Neural progenitor cell (in vitro differentiated cells): Measurements from ENCODE around the gene THBS1. TPM values are rescaled to one million over a fixed set of nuclear protein-coding genes. Genes with fewer than 3 reads are reported as not detected.

Experiments
- DNase-seq: peaks from one replicate; pipeline ENCODE4 v3.0.0-alpha.2; 2016; ENCODE audit warnings: low spot score
- H2AFZ ChIP-seq: fragments of 200-600 bp; sonication (generic); replicated peaks from 2 replicates; pipeline ENCODE4 v1.6.1; 2016; ENCODE audit warnings: antibody characterized with exemption
- H3F3A ChIP-seq: fragments of 200-600 bp; sonication (generic); 2 replicates; pipeline ENCODE4 v1.6.1; 2016; ENCODE audit warnings: antibody characterized with exemption, low read depth
- H3K27ac ChIP-seq: fragments of 200-600 bp; sonication (generic); 2 replicates; pipeline ENCODE4 v1.5.1; 2016; ENCODE audit warnings: mild to moderate bottlenecking
- H3K27me3 ChIP-seq: fragments of 200-600 bp; sonication (generic); 2 replicates; pipeline ENCODE4 v1.6.1; 2016; ENCODE audit warnings: mild to moderate bottlenecking, moderate library complexity
- H3K36me3 ChIP-seq: fragments of 200-600 bp; sonication (generic); 2 replicates; pipeline ENCODE4 v1.5.1; 2016
- H3K4me1 ChIP-seq: fragments of 200-600 bp; sonication (generic); 2 replicates; pipeline ENCODE4 v1.6.1; 2016; ENCODE audit warnings: mixed run types
- H3K4me2 ChIP-seq: fragments of 200-600 bp; sonication (generic); 2 replicates; pipeline ENCODE4 v1.6.1; 2016
- H3K4me3 ChIP-seq: fragments of 200-600 bp; sonication (generic); 2 replicates; pipeline ENCODE4 v1.5.1; 2016
- H3K79me2 ChIP-seq: fragments of 200-600 bp; sonication (generic); 2 replicates; pipeline ENCODE4 v1.6.1; 2016; ENCODE audit warnings: low read depth
- H3K9ac ChIP-seq: fragments of 200-600 bp; sonication (generic); 2 replicates; pipeline ENCODE4 v1.6.1; 2016
- H3K9me3 ChIP-seq: fragments of 200-600 bp; sonication (generic); 2 replicates; pipeline ENCODE4 v1.5.1; 2016; ENCODE audit warnings: low read depth
- H4K20me1 ChIP-seq: fragments of 200-600 bp; sonication (generic); 2 replicates; pipeline ENCODE4 v1.6.1; 2016; ENCODE audit warnings: low read depth
- H3K27ac Mint-ChIP-seq: 3 replicates; pipeline ENCODE4 v1.8.0; 2021; ENCODE audit warnings: mixed read lengths
- H3K27me3 Mint-ChIP-seq: 2 replicates; pipeline ENCODE4 v1.8.0; 2022; ENCODE audit warnings: low read depth, mild to moderate bottlenecking, inconsistent platforms, moderate library complexity, mixed read lengths; ENCODE audit not compliant: insufficient read depth
- H3K36me3 Mint-ChIP-seq: 3 replicates; pipeline ENCODE4 v1.8.0; 2021; ENCODE audit warnings: mixed read lengths
- H3K4me1 Mint-ChIP-seq: 3 replicates; pipeline ENCODE4 v1.8.0; 2021; ENCODE audit warnings: mixed read lengths
- H3K4me3 Mint-ChIP-seq: 3 replicates; pipeline ENCODE4 v1.8.0; 2021; ENCODE audit warnings: mild to moderate bottlenecking, moderate library complexity, mixed read lengths
- H3K9me3 Mint-ChIP-seq: 3 replicates; pipeline ENCODE4 v1.8.0; 2020; ENCODE audit warnings: mixed read lengths
- EZH2 ChIP-seq: fragments of 200-600 bp; sonication (generic); IDR thresholded peaks from 2 replicates; pipeline ENCODE4 v1.6.1; 2017; ENCODE audit warnings: antibody characterized with exemption, mild to moderate bottlenecking, moderate library complexity
- EZH2phosphoT487 ChIP-seq: fragments of 200-600 bp; sonication (generic); IDR thresholded peaks from 2 replicates; pipeline ENCODE4 v1.6.1; 2017; ENCODE audit warnings: antibody characterized with exemption
- total RNA-seq: library from RNA; depleted of rRNA; stranded (reverse); fragments of >200 nt; gene quantifications from 2 replicates; pipeline ENCODE4 v1.2.3, GENCODE V29; 2015; ENCODE audit warnings: low replicate concordance
- TF ChIP-seq, protein P1 (sequence below): fragments of 200-600 bp; sonication (generic); IDR thresholded peaks from 2 replicates; pipeline ENCODE4 v1.5.1; 2017; ENCODE audit warnings: antibody characterized with exemption, mild to moderate bottlenecking

Gene THBS1
- total RNA-seq, 1 donor from 2014 or later: 14.6 TPM

DNA sequence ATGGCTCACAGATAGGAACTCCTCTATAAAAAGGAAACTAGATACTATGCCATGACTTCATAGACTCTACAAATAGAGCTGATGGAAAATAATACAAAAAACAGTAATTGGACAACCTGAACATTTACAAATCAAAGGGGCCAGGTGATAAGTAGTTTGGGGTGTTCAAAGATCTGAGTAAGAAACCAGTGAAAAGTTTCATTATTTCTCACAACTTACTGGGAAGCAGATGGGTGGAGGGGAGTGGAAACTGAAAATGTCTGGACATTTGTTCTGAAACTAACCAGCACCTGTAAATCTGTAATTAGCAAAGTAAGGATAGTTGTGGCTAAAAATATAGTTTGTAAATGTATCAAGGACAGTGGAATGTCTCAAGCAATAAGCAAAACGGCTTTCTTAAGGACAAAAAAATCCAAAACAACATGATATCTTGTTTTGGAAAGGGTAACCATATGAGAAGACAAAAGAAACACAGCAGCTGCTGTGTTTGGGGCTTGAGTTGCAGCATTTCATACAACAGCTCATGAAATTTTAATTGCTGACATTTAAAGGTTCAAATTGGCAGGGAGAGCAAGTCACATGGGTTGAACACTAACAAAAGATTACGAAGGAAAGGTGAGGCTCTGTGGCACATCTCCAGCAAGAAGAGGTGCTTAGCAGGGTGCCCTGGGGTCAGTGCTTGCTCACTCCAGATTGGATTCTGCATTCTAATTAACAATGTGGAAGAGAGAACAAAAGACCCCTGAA lies 26.8 kb upstream of the THBS1 start:
- Histone ChIP-seq H3K4me2 (peak overlapping the region; percentile 36), H3K9me3 (no peaks in the 10 kb centered on the region), H3K4me3 (no peak overlapping the region), H4K20me1 (no peaks in the 10 kb centered on the region), H3K4me1 (peaks cover 12% of the 10 kb centered on the region), H3K27ac (no peak overlapping the region), H3F3A (no peaks in the 10 kb centered on the region), H3K79me2 (no peaks in the 10 kb centered on the region), H3K9ac (no peak overlapping the region), H2AFZ (no peak overlapping the region), H3K27me3 (no peaks in the 10 kb centered on the region), H3K36me3 (no peaks in the 10 kb centered on the region)
- H3K36me3 Mint-ChIP-seq: no peaks in the 10 kb centered on the region
- DNase-seq: no peak
- no peaks in the 10 kb centered on the region for H3K9me3 Mint-ChIP-seq
- peaks cover 13% of the 10 kb centered on the region for H3K4me1 Mint-ChIP-seq
- H3K27ac Mint-ChIP-seq: peak overlapping the region; percentile 11
- H3K4me3 Mint-ChIP-seq: no peak overlapping the region
- H3K27me3 Mint-ChIP-seq: peaks cover 1% of the 10 kb centered on the region
- no peak for TF ChIP-seq EZH2phosphoT487
- TF ChIP-seq EZH2: no peak
- TF ChIP-seq, protein P1, sequence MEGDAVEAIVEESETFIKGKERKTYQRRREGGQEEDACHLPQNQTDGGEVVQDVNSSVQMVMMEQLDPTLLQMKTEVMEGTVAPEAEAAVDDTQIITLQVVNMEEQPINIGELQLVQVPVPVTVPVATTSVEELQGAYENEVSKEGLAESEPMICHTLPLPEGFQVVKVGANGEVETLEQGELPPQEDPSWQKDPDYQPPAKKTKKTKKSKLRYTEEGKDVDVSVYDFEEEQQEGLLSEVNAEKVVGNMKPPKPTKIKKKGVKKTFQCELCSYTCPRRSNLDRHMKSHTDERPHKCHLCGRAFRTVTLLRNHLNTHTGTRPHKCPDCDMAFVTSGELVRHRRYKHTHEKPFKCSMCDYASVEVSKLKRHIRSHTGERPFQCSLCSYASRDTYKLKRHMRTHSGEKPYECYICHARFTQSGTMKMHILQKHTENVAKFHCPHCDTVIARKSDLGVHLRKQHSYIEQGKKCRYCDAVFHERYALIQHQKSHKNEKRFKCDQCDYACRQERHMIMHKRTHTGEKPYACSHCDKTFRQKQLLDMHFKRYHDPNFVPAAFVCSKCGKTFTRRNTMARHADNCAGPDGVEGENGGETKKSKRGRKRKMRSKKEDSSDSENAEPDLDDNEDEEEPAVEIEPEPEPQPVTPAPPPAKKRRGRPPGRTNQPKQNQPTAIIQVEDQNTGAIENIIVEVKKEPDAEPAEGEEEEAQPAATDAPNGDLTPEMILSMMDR: no peak

DNA sequence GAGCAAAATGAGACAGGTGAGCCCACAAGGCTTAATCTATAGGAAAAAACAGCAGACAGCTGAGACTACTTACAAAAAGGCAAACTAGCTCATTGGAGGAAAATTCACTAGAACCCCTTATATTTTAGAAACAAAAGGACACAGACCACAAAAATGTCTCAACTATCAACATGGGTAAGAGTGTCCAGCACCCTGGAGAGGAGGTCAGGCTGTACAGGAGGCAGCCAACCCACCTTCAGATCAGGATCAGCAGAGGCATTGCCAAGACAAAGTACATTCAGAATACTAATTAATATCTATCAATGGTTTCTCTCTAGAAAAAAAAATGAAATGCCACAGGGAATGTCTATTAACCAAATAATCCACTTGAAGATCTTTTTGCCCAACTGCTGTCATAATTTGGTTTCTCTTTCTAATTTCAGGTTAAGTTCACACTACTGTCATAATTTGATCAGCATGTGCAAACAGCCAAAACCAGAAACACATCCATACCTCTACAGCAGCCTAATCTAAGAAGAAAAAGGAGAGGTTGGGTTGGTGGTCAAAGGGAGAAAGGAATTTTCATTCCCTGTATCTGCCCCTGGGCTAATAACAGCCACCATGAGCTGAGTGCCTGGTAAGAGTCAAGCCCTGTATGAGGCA lies 26.0 kb upstream of the THBS1 start:
- H3K27me3 ChIP-seq: no peaks in the 10 kb centered on the region
- TF ChIP-seq EZH2phosphoT487 (no peak), EZH2 (no peak)
- TF ChIP-seq, protein P1: no peak
- no peaks in the 10 kb centered on the region for H3K36me3 Mint-ChIP-seq
- H3K4me3 ChIP-seq: no peak overlapping the region
- no peaks in the 10 kb centered on the region for H4K20me1 ChIP-seq
- peak overlapping the region; percentile 11 for H3K27ac Mint-ChIP-seq
- H3K4me2 ChIP-seq: peak overlapping the region; percentile 36
- no peaks in the 10 kb centered on the region for H3K79me2 ChIP-seq
- peaks cover 12% of the 10 kb centered on the region for H3K4me1 ChIP-seq
- H3F3A ChIP-seq: no peaks in the 10 kb centered on the region
- H3K4me3 Mint-ChIP-seq: no peak overlapping the region
- peaks cover 13% of the 10 kb centered on the region for H3K4me1 Mint-ChIP-seq
- no peak for DNase-seq
- no peak overlapping the region for H3K27ac ChIP-seq
- H3K9me3 ChIP-seq: no peaks in the 10 kb centered on the region
- no peaks in the 10 kb centered on the region for H3K36me3 ChIP-seq
- H3K9me3 Mint-ChIP-seq: no peaks in the 10 kb centered on the region
- H3K9ac ChIP-seq: no peak overlapping the region
- no peaks in the 10 kb centered on the region for H3K27me3 Mint-ChIP-seq
- no peak overlapping the region for H2AFZ ChIP-seq

DNA sequence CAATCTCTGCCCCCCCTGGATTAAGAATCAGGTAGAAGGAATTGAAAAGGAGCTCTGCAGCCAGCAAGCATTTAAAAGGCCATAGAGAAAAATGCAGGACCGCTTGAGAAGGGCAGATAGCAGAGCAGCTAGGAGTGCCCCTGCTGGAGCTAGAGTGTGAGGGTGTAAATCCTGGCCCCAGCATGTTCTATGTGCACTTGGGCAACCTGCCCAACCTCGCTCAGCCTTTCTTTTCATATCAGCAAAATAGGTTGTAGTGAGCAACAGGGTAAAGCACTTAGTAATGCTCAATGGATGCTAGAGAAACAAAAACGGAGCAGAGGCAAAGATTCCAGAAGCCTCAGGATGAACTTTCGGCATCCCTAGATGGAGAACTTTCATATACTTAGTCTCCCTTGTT lies 25.0 kb upstream of the THBS1 start:
- Histone ChIP-seq H3K4me3 (no peak overlapping the region), H3K27ac (no peak overlapping the region), H3K9ac (no peak overlapping the region), H3K4me1 (peaks cover 12% of the 10 kb centered on the region), H3K27me3 (no peaks in the 10 kb centered on the region), H3K9me3 (no peaks in the 10 kb centered on the region), H2AFZ (peak overlapping the region; percentile 27), H3K4me2 (no peak overlapping the region), H3K79me2 (no peaks in the 10 kb centered on the region), H4K20me1 (no peaks in the 10 kb centered on the region), H3K36me3 (no peaks in the 10 kb centered on the region), H3F3A (no peaks in the 10 kb centered on the region)
- Mint-ChIP-seq H3K36me3 (no peaks in the 10 kb centered on the region), H3K4me3 (no peak overlapping the region), H3K27me3 (no peaks in the 10 kb centered on the region), H3K4me1 (peaks cover 13% of the 10 kb centered on the region), H3K27ac (no peak overlapping the region), H3K9me3 (no peaks in the 10 kb centered on the region)
- no peak for DNase-seq
- TF ChIP-seq, protein P1: no peak
- TF ChIP-seq EZH2 (no peak), EZH2phosphoT487 (no peak)
